ENCODE data around the gene KIF5C. TPM values are rescaled to one million over a fixed set of nuclear protein-coding genes. Genes with fewer than 3 reads are reported as not detected.

KIF5C gene
- total RNA-seq, 1 donor from 2014 or later: not detected

DNA sequence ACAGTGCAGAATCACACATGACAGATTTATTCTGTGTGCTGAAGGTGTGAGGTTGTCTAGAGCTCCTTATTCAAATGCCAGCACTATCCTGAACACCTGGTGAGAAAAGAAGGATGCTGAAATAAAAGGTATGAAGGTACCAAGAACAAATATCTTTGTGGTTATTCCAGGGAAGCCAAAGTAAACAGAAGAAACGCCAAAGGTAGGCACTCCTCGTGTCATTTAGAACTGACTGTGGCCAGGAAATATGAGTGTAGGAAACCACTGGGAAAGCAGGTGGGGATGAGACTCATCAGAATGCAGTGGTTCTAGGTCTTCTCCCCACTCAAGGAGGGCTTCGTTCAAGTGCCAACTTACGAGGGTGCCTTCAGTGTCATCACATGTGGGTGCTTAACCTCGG is 80.8 kb downstream of the KIF5C start:
- DNase-seq (ENCODE audit: low read depth) (peak; percentile 33), FAIRE-seq (no peak)
- peaks cover 16% of the 10 kb centered on the region for H3K27me3 ChIP-seq (ENCODE audit: control insufficient read depth, insufficient read depth, low read length)
- H3K36me3 ChIP-seq (ENCODE audit: control insufficient read depth, insufficient read depth, low read length): no peaks in the 10 kb centered on the region
- TF ChIP-seq, protein P1, sequence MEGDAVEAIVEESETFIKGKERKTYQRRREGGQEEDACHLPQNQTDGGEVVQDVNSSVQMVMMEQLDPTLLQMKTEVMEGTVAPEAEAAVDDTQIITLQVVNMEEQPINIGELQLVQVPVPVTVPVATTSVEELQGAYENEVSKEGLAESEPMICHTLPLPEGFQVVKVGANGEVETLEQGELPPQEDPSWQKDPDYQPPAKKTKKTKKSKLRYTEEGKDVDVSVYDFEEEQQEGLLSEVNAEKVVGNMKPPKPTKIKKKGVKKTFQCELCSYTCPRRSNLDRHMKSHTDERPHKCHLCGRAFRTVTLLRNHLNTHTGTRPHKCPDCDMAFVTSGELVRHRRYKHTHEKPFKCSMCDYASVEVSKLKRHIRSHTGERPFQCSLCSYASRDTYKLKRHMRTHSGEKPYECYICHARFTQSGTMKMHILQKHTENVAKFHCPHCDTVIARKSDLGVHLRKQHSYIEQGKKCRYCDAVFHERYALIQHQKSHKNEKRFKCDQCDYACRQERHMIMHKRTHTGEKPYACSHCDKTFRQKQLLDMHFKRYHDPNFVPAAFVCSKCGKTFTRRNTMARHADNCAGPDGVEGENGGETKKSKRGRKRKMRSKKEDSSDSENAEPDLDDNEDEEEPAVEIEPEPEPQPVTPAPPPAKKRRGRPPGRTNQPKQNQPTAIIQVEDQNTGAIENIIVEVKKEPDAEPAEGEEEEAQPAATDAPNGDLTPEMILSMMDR (IDR thresholded peaks at IDR 0.05; ENCODE audit: insufficient read depth, low read length, severe bottlenecking): no peak
- no peak overlapping the region for H3K4me3 ChIP-seq (ENCODE audit: low read depth, low read length)

DNA sequence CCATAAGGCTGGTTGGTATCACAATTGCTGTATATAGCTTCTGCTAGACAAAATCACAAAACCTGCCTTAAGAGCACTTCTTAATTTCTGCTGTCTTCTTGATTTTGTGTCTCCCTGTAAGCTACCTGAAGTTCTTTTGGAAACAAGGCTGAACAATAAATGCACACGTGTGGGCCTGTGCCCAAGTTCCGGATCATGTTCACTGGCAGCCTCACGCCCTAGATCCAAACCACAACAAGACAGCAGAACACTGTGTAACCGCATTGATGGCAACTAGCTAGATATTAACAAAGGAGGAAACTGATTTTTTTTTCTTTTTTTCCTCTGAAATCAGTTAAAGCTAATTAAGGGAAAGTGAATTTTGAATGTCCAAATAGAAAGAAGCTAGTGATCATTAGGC is 82.0 kb downstream of the KIF5C start:
- TF ChIP-seq, protein P1 (IDR thresholded peaks at IDR 0.05; ENCODE audit: insufficient read depth, low read length, severe bottlenecking): no peak
- H3K4me3 ChIP-seq (ENCODE audit: low read depth, low read length): no peak overlapping the region
- peaks cover 16% of the 10 kb centered on the region for H3K27me3 ChIP-seq (ENCODE audit: control insufficient read depth, insufficient read depth, low read length)
- FAIRE-seq: no peak
- H3K36me3 ChIP-seq (ENCODE audit: control insufficient read depth, insufficient read depth, low read length): no peaks in the 10 kb centered on the region
- DNase-seq (ENCODE audit: low read depth): peak; percentile 10

DNA sequence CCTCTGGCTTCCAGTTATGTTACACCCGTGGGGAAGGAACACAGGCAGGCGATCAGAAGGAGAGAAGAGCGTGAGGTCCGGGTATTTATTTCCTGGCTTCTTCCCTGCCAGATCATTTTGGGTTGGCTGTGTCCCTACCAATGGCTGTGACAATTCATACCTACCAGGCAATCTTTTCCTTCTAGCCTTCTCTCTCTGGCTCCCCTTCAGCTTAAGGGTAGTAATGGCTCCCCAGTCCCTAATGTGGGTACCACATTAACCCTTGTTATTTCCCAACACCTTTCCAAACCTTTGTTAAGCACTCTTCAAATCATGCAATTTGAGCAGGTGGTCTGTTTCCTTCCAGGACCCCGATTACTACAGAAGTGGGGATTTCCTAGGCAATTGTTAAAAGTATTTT is 84.7 kb downstream of the KIF5C start:
- peaks cover 18% of the 10 kb centered on the region for H3K27me3 ChIP-seq (ENCODE audit: control insufficient read depth, insufficient read depth, low read length)
- no peak for DNase-seq (ENCODE audit: low read depth)
- no peak for FAIRE-seq
- H3K36me3 ChIP-seq (ENCODE audit: control insufficient read depth, insufficient read depth, low read length): no peaks in the 10 kb centered on the region
- TF ChIP-seq, protein P1 (IDR thresholded peaks at IDR 0.05; ENCODE audit: insufficient read depth, low read length, severe bottlenecking): no peak
- H3K4me3 ChIP-seq (ENCODE audit: low read depth, low read length): no peak overlapping the region

DNA sequence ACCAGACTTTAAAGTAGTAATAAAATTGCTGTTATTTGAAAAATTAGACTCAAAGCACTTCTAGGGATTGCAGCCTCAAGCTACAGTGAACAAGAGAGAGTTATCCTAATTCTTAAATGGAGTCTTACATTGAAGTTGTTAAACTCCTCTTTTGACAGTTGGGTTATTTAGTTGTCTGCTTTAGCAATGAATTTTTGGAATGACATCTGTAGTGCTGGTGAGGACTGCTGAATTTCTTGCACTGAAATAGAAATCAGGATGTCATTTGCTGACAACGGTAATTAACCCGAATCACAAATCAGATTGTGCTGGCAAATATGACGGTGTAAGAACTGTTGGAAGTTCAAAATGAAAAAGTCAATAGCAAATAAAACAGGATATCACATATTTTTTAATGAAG is 85.5 kb downstream of the KIF5C start:
- Histone ChIP-seq H3K36me3 (ENCODE audit: control insufficient read depth, insufficient read depth, low read length) (no peaks in the 10 kb centered on the region), H3K27me3 (ENCODE audit: control insufficient read depth, insufficient read depth, low read length) (peaks cover 16% of the 10 kb centered on the region), H3K4me3 (ENCODE audit: low read depth, low read length) (no peak overlapping the region)
- TF ChIP-seq, protein P1 (IDR thresholded peaks at IDR 0.05; ENCODE audit: insufficient read depth, low read length, severe bottlenecking): no peak
- FAIRE-seq (no peak), DNase-seq (ENCODE audit: low read depth) (no peak)

DNA sequence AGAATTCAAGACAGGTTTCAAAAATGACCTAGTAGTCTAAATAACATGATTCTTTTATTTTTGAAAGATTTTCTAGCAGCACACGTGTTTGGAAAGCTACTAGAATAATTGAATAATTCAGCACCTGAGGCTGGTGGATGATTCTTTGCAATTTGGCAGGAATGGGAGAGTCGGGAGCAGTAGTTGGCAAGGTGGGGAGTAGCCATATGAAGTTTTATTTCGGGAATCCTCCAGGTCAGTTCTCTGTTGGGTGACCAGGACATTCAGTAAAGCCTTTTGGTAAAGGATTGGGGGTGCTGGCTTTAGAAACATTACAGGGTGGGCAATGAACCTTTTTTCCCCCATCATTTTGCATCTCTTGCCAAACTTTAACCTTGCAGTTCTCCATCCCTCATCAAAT is 88.4 kb downstream of the KIF5C start:
- H3K4me3 ChIP-seq (ENCODE audit: low read depth, low read length): no peak overlapping the region
- no peak for DNase-seq (ENCODE audit: low read depth)
- H3K36me3 ChIP-seq (ENCODE audit: control insufficient read depth, insufficient read depth, low read length): no peaks in the 10 kb centered on the region
- FAIRE-seq: no peak
- TF ChIP-seq, protein P1 (IDR thresholded peaks at IDR 0.05; ENCODE audit: insufficient read depth, low read length, severe bottlenecking): no peak
- H3K27me3 ChIP-seq (ENCODE audit: control insufficient read depth, insufficient read depth, low read length): peaks cover 17% of the 10 kb centered on the region
